SK-N-SH (cell line): ENCODE data around the gene WDR44. TPM values are rescaled to one million over a fixed set of nuclear protein-coding genes. Genes with fewer than 3 reads are reported as not detected.

Experiments
- CTCF ChIA-PET: fragments of 300-600, 350-600 bp; formaldehyde crosslinking; extraction: SDS; loops from one replicate; lab custom pipeline; 2021; lab: Yijun Ruan, JAX
- POLR2A ChIA-PET: fragments of 350-600 bp; sonication (Branson Sonifier 250); formaldehyde crosslinking; extraction: SDS; loops from one replicate; lab custom pipeline; 2020; ENCODE audit warnings: antibody characterized with exemption, inconsistent platforms; lab: Yijun Ruan, JAX
- DNase-seq: peaks from one replicate; pipeline ENCODE4 v3.0.0; 2012
- H2AFZ ChIP-seq: fragments of 200-600 bp; sonication (generic); 2 replicates; pipeline ENCODE4 v1.8.1; 2016; ENCODE audit warnings: antibody characterized with exemption, mild to moderate bottlenecking, low read depth
- H3F3A ChIP-seq: fragments of 200-600 bp; sonication (generic); replicated peaks from 2 replicates; pipeline ENCODE3; 2016; ENCODE audit warnings: antibody characterized with exemption, mild to moderate bottlenecking; ENCODE audit not compliant: insufficient read depth
- H3K27ac ChIP-seq, 2 experiments: fragments of 200-500 bp in 1 of 2; fragments of 200-600 bp in 1 of 2; sonication (Bioruptor generic) in 1 of 2; sonication (generic), shearing (Covaris generic) in 1 of 2; 2 replicates each; pipeline versions ENCODE4 v1.5.1 to v1.6.1; 2014 to 2016; ENCODE audit warnings: low read depth in 2 of 2, inconsistent platforms in 1 of 2, low read length in 1 of 2, mild to moderate bottlenecking in 1 of 2, mixed read lengths in 1 of 2
- H3K27me3 ChIP-seq: fragments of 200-600 bp; sonication (generic), shearing (Covaris generic); 2 replicates; pipeline ENCODE4 v1.6.1; 2016; ENCODE audit warnings: mixed run types; ENCODE audit not compliant: insufficient read depth
- H3K36me3 ChIP-seq, 2 experiments: fragments of 200-500 bp in 1 of 2; fragments of 200-600 bp in 1 of 2; sonication (Bioruptor generic) in 1 of 2; sonication (generic) in 1 of 2; replicated peaks in 1 of 2; 2 replicates each; pipeline versions ENCODE3 to v1.5.1; 2014 to 2016; ENCODE audit warnings: low read length in 1 of 2, mild to moderate bottlenecking in 1 of 2; ENCODE audit not compliant: insufficient read depth in 2 of 2, control insufficient read depth in 1 of 2
- H3K4me1 ChIP-seq, 2 experiments: fragments of 200-500 bp in 1 of 2; fragments of 200-600 bp in 1 of 2; sonication (Bioruptor generic) in 1 of 2; sonication (generic), shearing (Covaris generic) in 1 of 2; 2 replicates each; pipeline versions ENCODE4 v1.5.1 to v1.6.1; 2014 to 2016; ENCODE audit warnings: low read depth in 1 of 2, low read length in 1 of 2, mixed run types in 1 of 2; ENCODE audit not compliant: insufficient read depth in 2 of 2, control insufficient read depth in 1 of 2
- H3K4me2 ChIP-seq: fragments of 200-600 bp; sonication (generic), shearing (Covaris generic); 2 replicates; pipeline ENCODE4 v1.6.1; 2017; ENCODE audit warnings: mixed run types
- H3K4me3 ChIP-seq, 2 experiments: fragments of 200-500 bp in 1 of 2; fragments of 200-600 bp in 1 of 2; sonication (Bioruptor generic) in 1 of 2; sonication (generic), shearing (Covaris generic) in 1 of 2; 2 replicates each; pipeline versions ENCODE4 v1.5.1 to v1.8.1; 2014 to 2016; ENCODE audit warnings: low read depth in 2 of 2, inconsistent platforms in 1 of 2, low read length in 1 of 2, mild to moderate bottlenecking in 1 of 2, mixed read lengths in 1 of 2, moderate library complexity in 1 of 2
- H3K79me2 ChIP-seq: fragments of 200-600 bp; sonication (generic); 2 replicates; pipeline ENCODE4 v1.8.1; 2017; ENCODE audit warnings: mild to moderate bottlenecking; ENCODE audit not compliant: insufficient read depth
- H3K9ac ChIP-seq: fragments of 200-600 bp; sonication (generic); 2 replicates; pipeline ENCODE4 v1.6.1; 2017; ENCODE audit warnings: mixed run types
- H3K9me2 ChIP-seq: fragments of 200-600 bp; sonication (generic); 2 replicates; pipeline ENCODE4 v1.6.1; 2017; ENCODE audit warnings: mixed run types
- H3K9me3 ChIP-seq: fragments of 200-600 bp; sonication (generic); 2 replicates; pipeline ENCODE4 v1.6.1; 2017; ENCODE audit warnings: mixed run types, mild to moderate bottlenecking, moderate library complexity
- H4K20me1 ChIP-seq: fragments of 200-600 bp; sonication (generic); 2 replicates; pipeline ENCODE4 v1.6.1; 2017; ENCODE audit warnings: mild to moderate bottlenecking, mixed run types; ENCODE audit not compliant: insufficient read depth
- CTCF ChIP-seq: fragments of 200-600 bp; sonication (generic); IDR thresholded peaks from 2 replicates; pipeline ENCODE4 v1.6.1; 2017; ENCODE audit warnings: antibody characterized with exemption, mild to moderate bottlenecking, moderate library complexity
- ELF1 ChIP-seq: IDR thresholded peaks from 2 replicates; pipeline ENCODE4 v1.4.0; 2012
- FOXM1 ChIP-seq: IDR thresholded peaks from 2 replicates; pipeline ENCODE4 v1.4.0; 2012; ENCODE audit warnings: low read depth, mild to moderate bottlenecking
- JUND ChIP-seq: IDR thresholded peaks from 2 replicates; pipeline ENCODE4 v1.4.0; 2012
- MXI1 ChIP-seq: IDR thresholded peaks from 2 replicates; pipeline ENCODE4 v1.6.1; 2012; ENCODE audit warnings: mild to moderate bottlenecking, low read depth, low read length, improper control_type of control experiment
- RXRA ChIP-seq: IDR thresholded peaks from 2 replicates; pipeline ENCODE4 v1.4.0; 2012; ENCODE audit warnings: low read depth, mild to moderate bottlenecking, borderline replicate concordance
- SMC3 ChIP-seq: IDR thresholded peaks from 2 replicates; pipeline ENCODE4 v1.6.1; 2012; ENCODE audit warnings: low read depth, low read length, improper control_type of control experiment
- USF2 ChIP-seq: fragments of 150-350 bp; IDR thresholded peaks from 2 replicates; pipeline ENCODE4 v1.6.1; 2017; ENCODE audit warnings: antibody characterized with exemption, low read length, low read depth, borderline replicate concordance
- ZBTB33 ChIP-seq: IDR thresholded peaks from 2 replicates; pipeline ENCODE4 v1.4.0; 2012; ENCODE audit warnings: low read depth, borderline replicate concordance
- WGBS: methylation state at CpG from one replicate; pipeline ENCODE4 v1.1.6; 2017; ENCODE audit warnings: low lambda C conversion rate; 5-methylcytosine and 5-hydroxymethylcytosine counted together
- polyA plus RNA-seq, 3 experiments: library from polyadenylated mRNA; depleted of rRNA; stranded (reverse); fragments of >200 nt; gene quantifications; 2 replicates each; pipeline ENCODE4 v1.2.3, GENCODE V29; 2012

Gene WDR44
- polyA plus RNA-seq, 1 of the 3 experiments (the other 2 are of a cell fraction), result 5.3 TPM

- no peak for TF ChIP-seq RXRA
- no peak for TF ChIP-seq FOXM1
- no peak for TF ChIP-seq USF2
- TF ChIP-seq, all 33 proteins: peak for 0
- Histone ChIP-seq H3K4me2 (peak overlapping the region; percentile 69), H3K4me1 (peaks cover 0 to 3% of the 10 kb centered on the region in 2 experiments; a peak in 2 of 4 replicates), H4K20me1 (peaks cover 49% of the 10 kb centered on the region), H3K9ac (peak overlapping the region; percentile 88; the same call in 1 of the 2 replicates), H2AFZ (no peak overlapping the region), H3K4me3 (peak overlapping the region; percentile 72 to 81), H3K27ac (peak overlapping the region in 1 of 2 experiments; percentile 88; a peak in 2 of 4 replicates), H3F3A (peaks cover 7% of the 10 kb centered on the region), H3K9me2 (no peaks in the 10 kb centered on the region), H3K36me3 (no peaks in the 10 kb centered on the region), H3K27me3 (no peaks in the 10 kb centered on the region), H3K9me3 (no peaks in the 10 kb centered on the region), H3K79me2 (peaks cover 62% of the 10 kb centered on the region)
- WGBS, result 12% methylated on average over 3 of the region's 3 CpGs
- POLR2A ChIA-PET, result no interaction called here
- DNase-seq, result no peak
- CTCF ChIA-PET, result no interaction called here
Observed at GRCh38 chrX:118347736-118348135, 1.8 kb downstream of the WDR44 start.

GRCh38 chrX:118348186-118348810 is 2.4 kb downstream of the WDR44 start:
- H3K4me3 ChIP-seq, result peak overlapping the region; percentile 72 to 81; a peak in 3 of 4 replicates
- POLR2A ChIA-PET, result no interaction called here
- peaks cover 0 to 3% of the 10 kb centered on the region in 2 experiments; a peak in 2 of 4 replicates for H3K4me1 ChIP-seq
- H3F3A ChIP-seq, result peaks cover 7% of the 10 kb centered on the region
- H3K79me2 ChIP-seq, result peaks cover 68% of the 10 kb centered on the region
- H3K36me3 ChIP-seq, result no peaks in the 10 kb centered on the region
- peaks cover 54% of the 10 kb centered on the region for H4K20me1 ChIP-seq
- no peak overlapping the region for H2AFZ ChIP-seq
- H3K9me2 ChIP-seq, result no peaks in the 10 kb centered on the region
- peak overlapping the region; percentile 69 for H3K4me2 ChIP-seq
- H3K27me3 ChIP-seq, result no peaks in the 10 kb centered on the region
- no peaks in the 10 kb centered on the region for H3K9me3 ChIP-seq
- peak overlapping the region in 1 of 2 experiments; percentile 88; a peak in 2 of 4 replicates for H3K27ac ChIP-seq
- CTCF ChIA-PET, result no interaction called here
- DNase-seq, result no peak
- WGBS, result 19% methylated on average over 2 of the region's 2 CpGs
- peak overlapping the region; percentile 88; the same call in 1 of the 2 replicates for H3K9ac ChIP-seq
- TF ChIP-seq JUND (0 out of 2 replicates have a peak, but pooled peaks have one; percentile 29), CTCF (no peak), SMC3 (no peak), MXI1 (no peak), ZBTB33 (no peak), ELF1 (no peak)
